ENCODE data around the gene RPL39L. TPM values are rescaled to one million over a fixed set of nuclear protein-coding genes. Genes with fewer than 3 reads are reported as not detected.
"Not testable (repeated sequence)": the region's sequence is repeated elsewhere in the genome, so short reads cannot be mapped to it uniquely, and the experiment has no call there.

RPL39L gene
- total RNA-seq, 2 donors from 2014 or later = 18.1 to 26.8 TPM

- no peak for ATAC-seq (replicated peaks)
- Mint-ChIP-seq H3K4me3 (no peak overlapping the region), H3K27me3 (peaks cover 10% of the 10 kb centered on the region), H3K27ac (no peak overlapping the region), H3K9me3 (peaks cover 3% of the 10 kb centered on the region), H3K36me3 (ENCODE audit: low read depth) (no peaks in the 10 kb centered on the region), H3K4me1 (no peaks in the 10 kb centered on the region)
These were observed 23.1 kb upstream of the RPL39L start for GRCh38 chr3:187162265-187162953.

DNA sequence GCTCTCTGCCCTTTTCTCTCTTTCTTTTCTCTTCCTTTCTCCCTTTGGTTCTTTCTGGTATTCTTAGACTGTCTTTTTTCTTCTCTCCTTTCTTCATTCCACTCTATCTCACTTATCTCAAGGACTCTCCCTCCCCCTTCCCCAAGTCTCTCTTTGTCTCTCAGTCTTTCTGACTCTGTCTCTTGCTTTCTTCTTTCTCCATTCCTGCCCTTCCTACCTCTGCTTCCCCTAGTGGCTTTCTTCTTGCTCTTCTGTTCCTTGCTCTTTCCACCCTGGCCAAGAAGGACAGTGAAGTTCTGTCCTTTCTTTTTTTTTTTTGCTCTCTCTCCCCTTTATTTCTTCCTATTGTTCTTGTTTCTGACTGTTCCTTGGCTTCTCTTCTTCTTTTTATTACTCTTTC is 22.3 kb upstream of the RPL39L start:
- no peaks in the 10 kb centered on the region for H3K4me1 Mint-ChIP-seq
- no peak overlapping the region for H3K27ac Mint-ChIP-seq
- no peak for ATAC-seq (replicated peaks)

DNA sequence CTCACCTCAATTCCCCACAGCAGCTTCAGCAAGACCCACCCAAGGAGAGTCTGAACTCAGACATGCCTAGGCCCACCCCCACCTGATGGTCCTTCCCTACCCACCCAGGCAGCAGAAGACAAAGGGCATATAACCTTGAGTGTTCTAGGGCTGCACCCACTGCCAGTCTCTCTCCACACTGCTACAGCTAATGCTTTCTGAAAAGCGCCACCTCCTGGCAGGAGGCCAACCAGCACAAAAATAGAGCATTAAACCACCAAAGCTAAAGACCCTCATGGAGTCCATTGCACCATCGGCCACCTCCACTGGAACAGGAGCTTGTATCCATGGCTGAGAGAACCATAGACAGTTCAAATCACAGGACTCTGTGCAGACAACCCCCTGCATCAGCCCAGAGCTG is 11.3 kb upstream of the RPL39L start:
- H3K36me3 Mint-ChIP-seq (ENCODE audit: low read depth) = no peaks in the 10 kb centered on the region
- H3K27ac Mint-ChIP-seq = peak overlapping the region; percentile 61
- no peak overlapping the region for H3K4me3 Mint-ChIP-seq
- no peaks in the 10 kb centered on the region for H3K4me1 Mint-ChIP-seq
- ATAC-seq (replicated peaks) = peak; percentile 63
- H3K27me3 Mint-ChIP-seq = peaks cover 4% of the 10 kb centered on the region
- H3K9me3 Mint-ChIP-seq = peaks cover 7% of the 10 kb centered on the region

More for the DNA sequence above, 22.3 kb upstream of the RPL39L start:
- peaks cover 10% of the 10 kb centered on the region for H3K27me3 Mint-ChIP-seq
- no peak overlapping the region for H3K4me3 Mint-ChIP-seq
- no peaks in the 10 kb centered on the region for H3K36me3 Mint-ChIP-seq (ENCODE audit: low read depth)
- H3K9me3 Mint-ChIP-seq = peaks cover 3% of the 10 kb centered on the region

DNA sequence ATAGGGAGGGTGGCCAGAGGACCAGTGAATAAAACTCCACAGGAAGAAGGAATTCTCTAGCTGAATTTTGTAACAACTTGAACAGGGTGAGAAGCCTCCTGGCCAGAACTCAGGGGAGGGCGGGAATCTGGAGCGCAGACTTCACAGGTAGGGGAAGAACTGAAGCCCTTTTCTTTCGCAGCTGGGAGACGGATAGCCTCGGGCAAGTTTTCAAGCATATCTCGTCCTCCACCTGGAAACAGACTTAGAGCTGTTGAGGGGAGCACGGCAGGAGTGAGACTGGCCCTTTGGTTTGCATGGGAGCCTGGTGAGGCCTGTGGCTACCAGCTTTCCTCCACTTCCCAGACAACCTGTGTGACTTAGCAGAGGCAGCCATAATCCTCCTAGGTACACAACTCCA is 10.9 kb upstream of the RPL39L start:
- ATAC-seq (replicated peaks) = peak; percentile 9
- Mint-ChIP-seq H3K27ac (peak overlapping the region; percentile 61), H3K4me3 (no peak overlapping the region), H3K4me1 (no peaks in the 10 kb centered on the region), H3K27me3 (peaks cover 4% of the 10 kb centered on the region), H3K36me3 (ENCODE audit: low read depth) (no peaks in the 10 kb centered on the region), H3K9me3 (peaks cover 7% of the 10 kb centered on the region)

DNA sequence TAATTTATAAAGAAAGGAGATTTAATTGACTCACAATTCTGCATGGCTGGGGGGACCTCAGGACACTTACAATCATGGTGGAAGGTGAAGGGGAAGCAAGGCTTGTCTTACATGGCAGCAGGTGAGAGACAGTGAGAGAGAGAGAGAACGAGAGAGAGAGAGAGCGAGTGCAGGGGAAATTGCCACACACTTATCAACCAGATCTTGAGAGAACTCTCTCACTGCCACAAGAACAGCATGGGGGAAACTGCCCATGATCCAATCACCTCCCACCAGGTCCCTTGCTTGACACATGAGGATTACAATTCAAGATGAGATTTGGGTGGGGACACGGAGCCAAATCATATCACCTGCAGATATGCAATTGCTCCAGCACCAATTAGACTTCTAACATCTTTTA is 7.1 kb upstream of the RPL39L start:
- Mint-ChIP-seq H3K27ac (no peak overlapping the region), H3K36me3 (ENCODE audit: low read depth) (no peaks in the 10 kb centered on the region), H3K4me3 (no peak overlapping the region), H3K27me3 (peaks cover 4% of the 10 kb centered on the region), H3K9me3 (peaks cover 11% of the 10 kb centered on the region), H3K4me1 (no peaks in the 10 kb centered on the region)
- ATAC-seq (replicated peaks) = no peak

- peaks cover 11% of the 10 kb centered on the region for H3K9me3 Mint-ChIP-seq
- no peak overlapping the region for H3K27ac Mint-ChIP-seq
- ATAC-seq (replicated peaks) = no peak
- H3K27me3 Mint-ChIP-seq = no peaks in the 10 kb centered on the region
- H3K4me3 Mint-ChIP-seq = no peak overlapping the region
- no peaks in the 10 kb centered on the region for H3K36me3 Mint-ChIP-seq (ENCODE audit: low read depth)
- no peaks in the 10 kb centered on the region for H3K4me1 Mint-ChIP-seq
These were observed 6.0 kb upstream of the RPL39L start for GRCh38 chr3:187145149-187145895.

DNA sequence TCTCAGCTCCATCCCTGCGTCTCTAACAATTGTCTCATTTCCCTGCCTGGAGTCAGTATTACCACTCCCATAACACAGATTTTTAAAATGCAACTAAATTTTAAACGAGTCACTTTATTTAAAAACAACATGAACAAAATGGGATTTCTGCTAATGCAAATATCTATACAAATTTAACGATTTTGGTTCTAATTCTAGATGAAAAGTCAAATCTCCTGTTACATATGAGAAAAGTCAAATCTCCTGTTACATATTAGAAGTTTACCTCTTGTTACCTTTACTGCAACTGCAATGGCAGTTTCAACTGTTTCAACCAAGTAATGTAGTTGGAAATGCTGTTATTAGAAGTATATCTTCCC is 578 bp upstream of the RPL39L start:
- H3K9me3 Mint-ChIP-seq = peaks cover 9% of the 10 kb centered on the region
- ATAC-seq (replicated peaks) = no peak
- H3K27ac Mint-ChIP-seq = peak overlapping the region; percentile 93
- H3K36me3 Mint-ChIP-seq (ENCODE audit: low read depth) = peaks cover 22% of the 10 kb centered on the region
- H3K27me3 Mint-ChIP-seq = no peaks in the 10 kb centered on the region
- peaks cover 14% of the 10 kb centered on the region for H3K4me1 Mint-ChIP-seq
- peak overlapping the region; percentile 92 for H3K4me3 Mint-ChIP-seq

DNA sequence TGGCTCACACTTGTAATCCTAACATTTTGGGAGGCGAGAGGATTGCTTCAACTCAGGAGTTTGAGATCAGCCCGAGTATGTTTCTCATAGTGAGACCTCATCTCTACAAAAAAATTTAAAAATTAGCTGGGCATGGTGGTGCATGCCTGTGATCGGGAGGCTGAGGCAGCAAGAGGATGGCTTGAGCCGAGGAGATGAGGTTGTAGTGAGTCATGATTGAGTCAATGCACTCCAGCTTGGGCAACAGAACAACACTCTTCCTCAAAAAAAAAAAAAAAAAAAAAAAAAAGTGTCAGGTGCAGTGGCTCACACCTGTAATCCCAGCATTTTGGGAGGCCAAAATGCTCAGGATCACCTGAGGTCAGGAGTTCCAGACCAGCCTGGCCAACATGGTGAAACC is 2.4 kb downstream of the RPL39L start:
- peaks cover 22% of the 10 kb centered on the region for H3K36me3 Mint-ChIP-seq (ENCODE audit: low read depth)
- H3K4me1 Mint-ChIP-seq = peaks cover 25% of the 10 kb centered on the region
- peak overlapping the region; percentile 92 for H3K4me3 Mint-ChIP-seq

DNA sequence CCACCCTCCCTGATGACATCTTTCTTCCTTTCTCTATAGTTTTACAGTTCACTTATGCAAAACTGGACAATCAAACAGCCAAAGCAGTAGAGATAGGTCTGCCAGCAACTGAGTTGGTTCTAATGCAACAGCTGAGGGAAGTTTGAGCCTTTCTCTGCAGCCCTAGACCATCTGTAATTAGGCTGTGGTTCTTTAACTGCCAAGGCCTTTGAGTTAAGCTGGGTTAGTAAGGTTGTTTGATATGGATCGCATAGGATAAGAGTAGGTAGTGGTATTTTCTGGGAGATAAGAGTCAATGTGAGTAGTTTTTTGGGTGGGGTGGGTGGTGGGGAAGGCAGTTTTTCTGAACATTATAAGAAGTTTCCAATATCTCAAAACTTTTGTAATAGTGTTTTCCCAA is 3.0 kb downstream of the RPL39L start:
- peaks cover 22% of the 10 kb centered on the region for H3K36me3 Mint-ChIP-seq (ENCODE audit: low read depth)
- H3K27ac Mint-ChIP-seq = no peak overlapping the region
- no peak overlapping the region for H3K4me3 Mint-ChIP-seq
- peaks cover 9% of the 10 kb centered on the region for H3K9me3 Mint-ChIP-seq
- no peak for ATAC-seq (replicated peaks)
- H3K27me3 Mint-ChIP-seq = no peaks in the 10 kb centered on the region
- peaks cover 25% of the 10 kb centered on the region for H3K4me1 Mint-ChIP-seq

More for the DNA sequence above, 2.4 kb downstream of the RPL39L start:
- H3K27me3 Mint-ChIP-seq = no peaks in the 10 kb centered on the region
- peaks cover 11% of the 10 kb centered on the region for H3K9me3 Mint-ChIP-seq
- H3K27ac Mint-ChIP-seq = no peak overlapping the region
- peak; percentile 34 for ATAC-seq (replicated peaks)

DNA sequence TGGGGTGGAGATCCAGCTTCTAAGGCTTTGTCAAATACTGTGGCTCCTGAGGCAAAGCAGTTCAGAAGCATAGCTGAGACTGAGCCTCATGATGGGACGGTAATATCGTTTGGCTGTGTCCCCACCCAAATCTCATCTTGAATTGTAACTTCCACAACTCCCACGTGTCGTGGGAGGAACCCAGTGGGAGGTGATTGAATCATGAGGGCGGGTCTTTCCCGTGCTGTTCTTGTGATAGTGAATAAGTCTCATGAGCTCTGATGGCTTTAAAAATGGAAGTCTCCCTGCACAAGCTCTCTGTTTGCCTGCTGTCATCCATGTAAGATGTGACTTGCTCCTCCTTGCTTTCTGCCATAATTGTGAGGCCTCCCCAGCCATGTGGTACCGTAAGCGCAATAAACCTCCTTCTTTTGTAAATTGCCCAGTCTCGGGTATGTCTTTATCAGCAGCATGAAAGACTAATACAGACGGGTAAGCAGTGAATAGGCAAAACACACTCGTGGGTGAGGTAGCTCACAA is 4.1 kb downstream of the RPL39L start:
- Mint-ChIP-seq H3K4me1 (peaks cover 34% of the 10 kb centered on the region), H3K36me3 (ENCODE audit: low read depth) (peaks cover 22% of the 10 kb centered on the region)
- H3K9me3 Mint-ChIP-seq; H3K4me3 Mint-ChIP-seq; H3K27ac Mint-ChIP-seq; H3K27me3 Mint-ChIP-seq; ATAC-seq (replicated peaks): not testable (repeated sequence)

- H3K9me3 Mint-ChIP-seq; H3K27me3 Mint-ChIP-seq; H3K36me3 Mint-ChIP-seq (ENCODE audit: low read depth); ATAC-seq (replicated peaks): not testable (repeated sequence)
- H3K4me1 Mint-ChIP-seq = peaks cover 44% of the 10 kb centered on the region
- H3K27ac Mint-ChIP-seq = peak overlapping the region; percentile 21
- H3K4me3 Mint-ChIP-seq = peak overlapping the region; percentile 25
These were observed 6.1 kb downstream of the RPL39L start for GRCh38 chr3:187133181-187133580.

- Mint-ChIP-seq H3K27ac (peak overlapping the region; percentile 21), H3K27me3 (no peaks in the 10 kb centered on the region), H3K4me1 (peaks cover 43% of the 10 kb centered on the region), H3K36me3 (ENCODE audit: low read depth) (peaks cover 7% of the 10 kb centered on the region), H3K9me3 (peaks cover 9% of the 10 kb centered on the region), H3K4me3 (peak overlapping the region; percentile 25)
- no peak for ATAC-seq (replicated peaks)
These were observed 6.6 kb downstream of the RPL39L start for GRCh38 chr3:187132666-187133065.

GRCh38 chr3:187131981-187132380 is 7.3 kb downstream of the RPL39L start:
- Mint-ChIP-seq H3K27ac (no peak overlapping the region), H3K4me3 (no peak overlapping the region), H3K27me3 (no peaks in the 10 kb centered on the region), H3K9me3 (peaks cover 9% of the 10 kb centered on the region), H3K36me3 (ENCODE audit: low read depth) (peaks cover 7% of the 10 kb centered on the region), H3K4me1 (peaks cover 43% of the 10 kb centered on the region)
- ATAC-seq (replicated peaks) = no peak

DNA sequence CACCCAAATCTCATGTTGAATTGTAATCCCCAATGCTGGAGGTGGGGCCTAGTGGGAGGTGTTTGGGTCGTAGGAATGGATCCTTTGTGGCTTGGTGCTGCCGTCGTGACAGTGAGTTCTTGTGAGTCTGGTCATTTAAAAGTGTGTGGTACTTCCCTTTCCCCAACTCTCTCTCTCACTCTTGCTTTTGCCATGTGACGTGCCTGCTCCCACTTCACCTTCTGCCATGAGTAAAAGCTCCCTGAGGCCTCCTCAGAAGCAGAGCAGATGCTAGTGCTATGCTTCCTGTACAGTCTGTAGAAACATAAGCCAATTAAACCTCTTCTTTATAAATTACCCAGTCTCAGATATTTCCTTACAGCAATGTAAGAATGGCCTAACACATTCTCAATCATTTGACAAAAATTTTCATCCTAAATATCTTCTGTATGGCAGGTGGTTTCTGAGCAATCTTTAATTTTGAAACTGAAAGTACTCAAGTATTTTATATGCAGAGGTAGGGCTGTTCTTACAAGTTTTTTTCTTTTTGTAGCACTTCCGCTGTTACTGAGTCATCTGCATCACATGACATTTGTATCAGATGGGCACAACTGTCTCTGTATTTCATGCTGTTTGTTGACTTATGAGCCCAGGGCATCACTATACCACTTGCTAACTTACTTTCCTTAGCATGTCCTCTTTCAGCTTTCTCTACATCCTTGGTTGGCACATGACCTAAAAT is 8.8 kb downstream of the RPL39L start:
- Mint-ChIP-seq H3K27ac (peak overlapping the region; percentile 86), H3K4me3 (peak overlapping the region; percentile 73), H3K9me3 (peaks cover 7% of the 10 kb centered on the region), H3K4me1 (peaks cover 41% of the 10 kb centered on the region), H3K36me3 (ENCODE audit: low read depth) (no peaks in the 10 kb centered on the region), H3K27me3 (no peaks in the 10 kb centered on the region)
- ATAC-seq (replicated peaks) = peak; percentile 95

Measured in activated T-helper 17 cell treated with anti-CD3 and anti-CD28 coated beads, Interleukin-2, amount 50 U/mL, for 72 hours (primary cell).